Astrocyte (in vitro differentiated cells and primary cell): ENCODE data around the gene FOXC2. TPM values are rescaled to one million over a fixed set of nuclear protein-coding genes. Genes with fewer than 3 reads are reported as not detected.
A peak's percentile ranks its signal among the peaks of the same experiment; 100 is the strongest.

Experiments
- DNase-seq: peaks from one replicate; pipeline ENCODE4 v3.0.0-alpha.2; 2010; ENCODE audit warnings: low read depth
- FAIRE-seq: peaks from 2 replicates; lab custom pipeline; 2011; peaks lifted over from hg19 to GRCh38; lab: Jason Lieb, UNC
- H2AFZ ChIP-seq: 2 replicates; pipeline ENCODE4 v1.6.0; 2012; ENCODE audit warnings: low read depth, low read length, inconsistent platforms
- H3K27ac ChIP-seq: 2 replicates; pipeline ENCODE4 v1.5.1; 2011; ENCODE audit warnings: low read depth, low read length, inconsistent platforms
- H3K27me3 ChIP-seq: 2 replicates; pipeline ENCODE4 v1.6.0; 2011; ENCODE audit warnings: low read length, inconsistent platforms; ENCODE audit not compliant: insufficient read depth
- H3K36me3 ChIP-seq: 2 replicates; pipeline ENCODE4 v1.5.1; 2011; ENCODE audit warnings: low read length, inconsistent platforms; ENCODE audit not compliant: insufficient read depth
- H3K4me1 ChIP-seq: 2 replicates; pipeline ENCODE4 v1.5.1; 2011; ENCODE audit warnings: low read length, inconsistent platforms; ENCODE audit not compliant: insufficient read depth
- H3K4me2 ChIP-seq: 2 replicates; pipeline ENCODE4 v1.6.0; 2012; ENCODE audit warnings: low read length, inconsistent platforms
- H3K4me3 ChIP-seq: 2 replicates; pipeline ENCODE4 v1.5.1; 2011; ENCODE audit warnings: low read depth, mild to moderate bottlenecking, low read length, inconsistent platforms; ENCODE audit not compliant: insufficient read depth
- H3K79me2 ChIP-seq: 2 replicates; pipeline ENCODE4 v1.6.0; 2012; ENCODE audit warnings: mild to moderate bottlenecking, low read length, inconsistent platforms; ENCODE audit not compliant: insufficient read depth
- H3K9ac ChIP-seq: 2 replicates; pipeline ENCODE4 v1.6.0; 2012; ENCODE audit warnings: mild to moderate bottlenecking, low read length, inconsistent platforms
- H3K9me3 ChIP-seq: 2 replicates; pipeline ENCODE4 v1.5.1; 2012; ENCODE audit warnings: low read depth, mild to moderate bottlenecking, low read length, inconsistent platforms; ENCODE audit not compliant: insufficient read depth
- H4K20me1 ChIP-seq: 2 replicates; pipeline ENCODE4 v1.6.0; 2012; ENCODE audit warnings: low read length, inconsistent platforms; ENCODE audit not compliant: insufficient read depth
- H3K27ac Mint-ChIP-seq: one replicate; pipeline ENCODE4 v1.8.0; 2021; ENCODE audit warnings: mild to moderate bottlenecking, mixed read lengths; ENCODE audit not compliant: unreplicated experiment
- H3K27me3 Mint-ChIP-seq: one replicate; pipeline ENCODE4 v1.8.0; 2021; ENCODE audit warnings: low read depth, mixed read lengths; ENCODE audit not compliant: unreplicated experiment
- H3K36me3 Mint-ChIP-seq: one replicate; pipeline ENCODE4 v1.8.0; 2021; ENCODE audit warnings: low read depth, mixed read lengths; ENCODE audit not compliant: unreplicated experiment
- H3K4me1 Mint-ChIP-seq: one replicate; pipeline ENCODE4 v1.8.0; 2021; ENCODE audit warnings: low read depth, mixed read lengths; ENCODE audit not compliant: unreplicated experiment
- H3K4me3 Mint-ChIP-seq: one replicate; pipeline ENCODE4 v1.8.0; 2021; ENCODE audit warnings: mild to moderate bottlenecking, moderate library complexity, mixed read lengths; ENCODE audit not compliant: unreplicated experiment
- H3K9me3 Mint-ChIP-seq: one replicate; pipeline ENCODE4 v1.8.0; 2021; ENCODE audit warnings: mild to moderate bottlenecking, mixed read lengths; ENCODE audit not compliant: unreplicated experiment
- EZH2 ChIP-seq: IDR thresholded peaks from 2 replicates; pipeline ENCODE4 v1.6.1; 2012; ENCODE audit warnings: mild to moderate bottlenecking, low read length, inconsistent platforms; ENCODE audit not compliant: insufficient read depth
- total RNA-seq: library from RNA; stranded (reverse); gene quantifications from 2 replicates; pipeline ENCODE4 v1.2.1, GENCODE V29; 2021
- TF ChIP-seq, protein P1 (sequence below): IDR thresholded peaks from 2 replicates; pipeline ENCODE4 v1.5.1; 2011; ENCODE audit warnings: low read depth, mild to moderate bottlenecking, inconsistent platforms, low read length, moderate library complexity; ENCODE audit not compliant: insufficient read depth

The FOXC2 gene
- total RNA-seq, 1 donor from 2014 or later: 15.8 TPM

- peaks cover 71% of the 10 kb centered on the region for H3K4me1 ChIP-seq
- peak within 1 kb of the TSS; percentile 95 for H3K9ac ChIP-seq
- H4K20me1 ChIP-seq: peaks cover 16% of the 10 kb centered on the region
- no peak within 1 kb of the TSS for H2AFZ ChIP-seq
- H3K9me3 ChIP-seq: no peaks in the 10 kb centered on the region
- Mint-ChIP-seq H3K27ac (peak within 1 kb of the TSS; percentile 81), H3K27me3 (peaks cover 11% of the 10 kb centered on the region), H3K4me3 (peak within 1 kb of the TSS; percentile 98), H3K9me3 (peaks cover 3% of the 10 kb centered on the region), H3K36me3 (no peaks in the 10 kb centered on the region), H3K4me1 (peaks cover 54% of the 10 kb centered on the region)
- peak within 1 kb of the TSS; percentile 94 for H3K27ac ChIP-seq
- TF ChIP-seq, protein P1, sequence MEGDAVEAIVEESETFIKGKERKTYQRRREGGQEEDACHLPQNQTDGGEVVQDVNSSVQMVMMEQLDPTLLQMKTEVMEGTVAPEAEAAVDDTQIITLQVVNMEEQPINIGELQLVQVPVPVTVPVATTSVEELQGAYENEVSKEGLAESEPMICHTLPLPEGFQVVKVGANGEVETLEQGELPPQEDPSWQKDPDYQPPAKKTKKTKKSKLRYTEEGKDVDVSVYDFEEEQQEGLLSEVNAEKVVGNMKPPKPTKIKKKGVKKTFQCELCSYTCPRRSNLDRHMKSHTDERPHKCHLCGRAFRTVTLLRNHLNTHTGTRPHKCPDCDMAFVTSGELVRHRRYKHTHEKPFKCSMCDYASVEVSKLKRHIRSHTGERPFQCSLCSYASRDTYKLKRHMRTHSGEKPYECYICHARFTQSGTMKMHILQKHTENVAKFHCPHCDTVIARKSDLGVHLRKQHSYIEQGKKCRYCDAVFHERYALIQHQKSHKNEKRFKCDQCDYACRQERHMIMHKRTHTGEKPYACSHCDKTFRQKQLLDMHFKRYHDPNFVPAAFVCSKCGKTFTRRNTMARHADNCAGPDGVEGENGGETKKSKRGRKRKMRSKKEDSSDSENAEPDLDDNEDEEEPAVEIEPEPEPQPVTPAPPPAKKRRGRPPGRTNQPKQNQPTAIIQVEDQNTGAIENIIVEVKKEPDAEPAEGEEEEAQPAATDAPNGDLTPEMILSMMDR: no peak
- TF ChIP-seq EZH2: no peak
- H3K4me2 ChIP-seq: peak within 1 kb of the TSS; percentile 90
- no peaks in the 10 kb centered on the region for H3K27me3 ChIP-seq
- H3K4me3 ChIP-seq: peak within 1 kb of the TSS; percentile 73
- H3K79me2 ChIP-seq: peaks cover 89% of the 10 kb centered on the region
- FAIRE-seq (peak; percentile 50), DNase-seq (peak; percentile 92)
- H3K36me3 ChIP-seq: peaks cover 4% of the 10 kb centered on the region
Observed at GRCh38 chr16:86578061-86578599, 11.5 kb downstream of the FOXC2 start, which contains the start of gene FOXL1. FOXL1 (plus strand) TSS chr16:86578549; CDS start chr16:86578724, 175 bp downstream.

DNA sequence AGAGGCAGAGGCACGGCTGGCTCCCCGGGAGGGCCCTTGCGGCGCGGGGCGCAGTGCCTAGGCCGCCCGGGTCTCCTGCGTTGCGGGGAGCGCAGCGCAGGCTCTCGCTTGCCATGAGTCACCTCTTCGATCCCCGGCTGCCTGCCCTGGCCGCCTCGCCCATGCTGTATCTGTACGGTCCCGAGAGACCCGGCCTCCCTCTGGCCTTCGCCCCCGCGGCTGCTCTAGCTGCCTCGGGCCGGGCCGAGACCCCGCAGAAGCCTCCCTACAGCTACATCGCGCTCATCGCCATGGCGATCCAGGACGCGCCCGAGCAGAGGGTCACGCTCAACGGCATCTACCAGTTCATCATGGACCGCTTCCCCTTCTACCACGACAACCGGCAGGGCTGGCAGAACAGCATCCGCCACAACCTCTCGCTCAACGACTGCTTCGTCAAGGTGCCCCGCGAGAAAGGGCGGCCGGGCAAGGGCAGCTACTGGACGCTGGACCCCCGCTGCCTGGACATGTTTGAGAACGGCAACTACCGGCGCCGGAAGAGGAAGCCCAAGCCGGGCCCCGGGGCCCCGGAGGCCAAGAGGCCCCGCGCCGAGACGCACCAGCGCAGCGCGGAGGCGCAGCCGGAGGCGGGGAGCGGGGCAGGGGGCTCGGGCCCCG lies 12.1 kb downstream of the FOXC2 start:
- Mint-ChIP-seq H3K4me1 (peaks cover 48% of the 10 kb centered on the region), H3K9me3 (peaks cover 3% of the 10 kb centered on the region), H3K27me3 (peaks cover 11% of the 10 kb centered on the region), H3K4me3 (peak overlapping the region; percentile 80), H3K36me3 (peaks cover 2% of the 10 kb centered on the region), H3K27ac (peak overlapping the region; percentile 81)
- H3K4me1 ChIP-seq: peaks cover 65% of the 10 kb centered on the region
- peak overlapping the region; percentile 73 for H3K4me3 ChIP-seq
- peaks cover 10% of the 10 kb centered on the region for H4K20me1 ChIP-seq
- peak overlapping the region; percentile 95 for H3K9ac ChIP-seq
- H2AFZ ChIP-seq: no peak overlapping the region
- TF ChIP-seq EZH2: no peak
- TF ChIP-seq, protein P1: no peak
- no peak for FAIRE-seq
- H3K27me3 ChIP-seq: no peaks in the 10 kb centered on the region
- peak overlapping the region; percentile 94 for H3K27ac ChIP-seq
- peak overlapping the region; percentile 90 for H3K4me2 ChIP-seq
- no peaks in the 10 kb centered on the region for H3K9me3 ChIP-seq
- DNase-seq: no peak
- peaks cover 4% of the 10 kb centered on the region for H3K36me3 ChIP-seq
- peaks cover 89% of the 10 kb centered on the region for H3K79me2 ChIP-seq
